Bronchial epithelial cell (primary cell): ENCODE measurements around the gene IL10. TPM values are rescaled to one million over a fixed set of nuclear protein-coding genes. Genes with fewer than 3 reads are reported as not detected.

Experiments
- DNase-seq: peaks from one replicate; pipeline ENCODE4 v3.0.0-alpha.2; 2010; ENCODE audit warnings: low read depth
- FAIRE-seq: peaks from 2 replicates; lab custom pipeline; 2011; peaks lifted over from hg19 to GRCh38; lab: Jason Lieb, UNC
- H3K27me3 ChIP-seq: 2 replicates; pipeline ENCODE4 v1.5.1; 2011; ENCODE audit warnings: low read length; ENCODE audit not compliant: control insufficient read depth, insufficient read depth
- H3K36me3 ChIP-seq: 2 replicates; pipeline ENCODE4 v1.5.1; 2011; ENCODE audit warnings: low read length; ENCODE audit not compliant: control insufficient read depth, insufficient read depth
- H3K4me3 ChIP-seq: 2 replicates; pipeline ENCODE4 v1.5.1; 2011; ENCODE audit warnings: mild to moderate bottlenecking, low read depth, low read length, control low read depth
- CTCF ChIP-seq: IDR thresholded peaks from 2 replicates; pipeline ENCODE4 v1.5.1; 2011; ENCODE audit warnings: mild to moderate bottlenecking, moderate library complexity, low read length, control low read depth, inconsistent platforms; ENCODE audit not compliant: insufficient read depth, severe bottlenecking
- total RNA-seq: library from RNA; depleted of rRNA; stranded (reverse); fragments of >200 nt; gene quantifications from 2 replicates; pipeline ENCODE4 v1.2.1, GENCODE V29; 2014

IL10 gene
- total RNA-seq, 1 donor from 2014 or later, result not detected

GRCh38 chr1:206802401-206802800 is 30.1 kb upstream of the IL10 start:
- FAIRE-seq (no peak), DNase-seq (peak; percentile 47)
- Histone ChIP-seq H3K27me3 (no peaks in the 10 kb centered on the region), H3K4me3 (no peak overlapping the region), H3K36me3 (no peaks in the 10 kb centered on the region)
- TF ChIP-seq CTCF, result no peak

- H3K4me3 ChIP-seq, result no peak overlapping the region
- no peaks in the 10 kb centered on the region for H3K36me3 ChIP-seq
- H3K27me3 ChIP-seq, result no peaks in the 10 kb centered on the region
- no peak for FAIRE-seq
- no peak for TF ChIP-seq CTCF
- DNase-seq, result no peak
Measured at GRCh38 chr1:206801467-206801866, 29.2 kb upstream of the IL10 start.

GRCh38 chr1:206800891-206801290 is 28.6 kb upstream of the IL10 start:
- TF ChIP-seq CTCF, result no peak
- Histone ChIP-seq H3K27me3 (no peaks in the 10 kb centered on the region), H3K4me3 (no peak overlapping the region), H3K36me3 (no peaks in the 10 kb centered on the region)
- FAIRE-seq (no peak), DNase-seq (no peak)

GRCh38 chr1:206800411-206800810 is 28.1 kb upstream of the IL10 start:
- Histone ChIP-seq H3K27me3 (no peaks in the 10 kb centered on the region), H3K36me3 (no peaks in the 10 kb centered on the region), H3K4me3 (no peak overlapping the region)
- peak; percentile 85 for DNase-seq
- TF ChIP-seq CTCF, result no peak
- no peak for FAIRE-seq

- Histone ChIP-seq H3K36me3 (no peaks in the 10 kb centered on the region), H3K4me3 (no peak overlapping the region), H3K27me3 (no peaks in the 10 kb centered on the region)
- FAIRE-seq, result no peak
- no peak for TF ChIP-seq CTCF
- no peak for DNase-seq
Measured at GRCh38 chr1:206799311-206799710, 27.0 kb upstream of the IL10 start.

- Histone ChIP-seq H3K36me3 (no peaks in the 10 kb centered on the region), H3K4me3 (no peak overlapping the region), H3K27me3 (no peaks in the 10 kb centered on the region)
- no peak for DNase-seq
- no peak for FAIRE-seq
- TF ChIP-seq CTCF, result no peak
Measured at GRCh38 chr1:206798384-206798996, 26.2 kb upstream of the IL10 start.
